CD4-positive, alpha-beta T cell treated with Interleukin-15 for 4 hours (primary cell): Measurements from ENCODE around the gene TLCD1.
"Not testable (repeated sequence)": the region's sequence is repeated elsewhere in the genome, so short reads cannot be mapped to it uniquely, and the experiment has no call there.

Experiments
- DNase-seq: peaks from one replicate; pipeline ENCODE4 v3.0.0-alpha.2; 2020; ENCODE audit warnings: low spot score

Gene TLCD1

GRCh38 chr17:28746611-28747050, 20.6 kb upstream of the TLCD1 start:
- DNase-seq, result no peak

- DNase-seq, result no peak
These were observed 19.9 kb upstream of the TLCD1 start for GRCh38 chr17:28745786-28746411.

DNA sequence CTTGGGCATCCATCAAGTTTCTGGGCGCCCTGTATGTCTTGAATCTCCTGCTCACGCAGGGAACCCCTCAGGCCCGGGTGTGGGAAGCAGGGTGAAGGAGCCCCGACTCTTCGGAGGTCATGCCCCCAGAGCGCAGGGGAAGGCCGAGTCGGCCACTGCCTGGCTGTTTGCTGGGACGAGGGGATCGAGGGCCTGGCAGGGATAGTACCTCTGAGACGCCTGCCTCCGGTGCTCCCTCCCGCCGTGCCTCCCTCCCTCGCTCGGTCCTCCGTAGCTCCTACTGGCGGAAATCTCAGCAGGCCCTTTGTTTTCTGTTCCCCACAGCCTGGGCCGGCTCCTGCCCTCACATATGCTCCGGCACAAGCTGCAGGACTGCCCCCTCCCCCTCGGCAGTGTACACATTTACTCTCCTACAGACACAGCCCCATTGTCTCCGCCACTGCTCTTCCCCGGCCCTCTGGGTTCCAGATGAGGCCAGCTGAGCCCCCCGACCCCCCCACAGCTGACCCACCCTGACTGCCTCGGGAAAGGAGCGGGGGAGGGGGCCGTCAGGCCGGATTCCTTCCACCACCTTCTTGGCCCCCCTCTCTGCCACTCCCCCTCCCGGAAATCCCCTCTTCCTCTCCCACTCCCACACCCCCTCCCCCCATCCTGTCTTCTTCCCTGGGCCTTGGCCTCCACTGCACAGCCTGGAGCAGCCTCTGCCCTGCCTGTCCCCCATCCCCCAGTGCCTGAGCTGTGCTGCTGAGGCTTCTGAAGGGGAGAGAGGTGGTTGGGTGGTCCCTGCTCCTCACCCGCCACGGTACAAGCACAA, 19.1 kb upstream of the TLCD1 start:
- DNase-seq, result no peak

GRCh38 chr17:28744104-28744971, 18.3 kb upstream of the TLCD1 start:
- peak; percentile 53 for DNase-seq

- DNase-seq, result peak; percentile 62
These were observed 17.4 kb upstream of the TLCD1 start, which contains the start of gene TRAF4 for GRCh38 chr17:28743243-28744103. Gene TRAF4 (plus strand): TSS chr17:28744011. CDS start chr17:28744113, 102 bp downstream.

DNA sequence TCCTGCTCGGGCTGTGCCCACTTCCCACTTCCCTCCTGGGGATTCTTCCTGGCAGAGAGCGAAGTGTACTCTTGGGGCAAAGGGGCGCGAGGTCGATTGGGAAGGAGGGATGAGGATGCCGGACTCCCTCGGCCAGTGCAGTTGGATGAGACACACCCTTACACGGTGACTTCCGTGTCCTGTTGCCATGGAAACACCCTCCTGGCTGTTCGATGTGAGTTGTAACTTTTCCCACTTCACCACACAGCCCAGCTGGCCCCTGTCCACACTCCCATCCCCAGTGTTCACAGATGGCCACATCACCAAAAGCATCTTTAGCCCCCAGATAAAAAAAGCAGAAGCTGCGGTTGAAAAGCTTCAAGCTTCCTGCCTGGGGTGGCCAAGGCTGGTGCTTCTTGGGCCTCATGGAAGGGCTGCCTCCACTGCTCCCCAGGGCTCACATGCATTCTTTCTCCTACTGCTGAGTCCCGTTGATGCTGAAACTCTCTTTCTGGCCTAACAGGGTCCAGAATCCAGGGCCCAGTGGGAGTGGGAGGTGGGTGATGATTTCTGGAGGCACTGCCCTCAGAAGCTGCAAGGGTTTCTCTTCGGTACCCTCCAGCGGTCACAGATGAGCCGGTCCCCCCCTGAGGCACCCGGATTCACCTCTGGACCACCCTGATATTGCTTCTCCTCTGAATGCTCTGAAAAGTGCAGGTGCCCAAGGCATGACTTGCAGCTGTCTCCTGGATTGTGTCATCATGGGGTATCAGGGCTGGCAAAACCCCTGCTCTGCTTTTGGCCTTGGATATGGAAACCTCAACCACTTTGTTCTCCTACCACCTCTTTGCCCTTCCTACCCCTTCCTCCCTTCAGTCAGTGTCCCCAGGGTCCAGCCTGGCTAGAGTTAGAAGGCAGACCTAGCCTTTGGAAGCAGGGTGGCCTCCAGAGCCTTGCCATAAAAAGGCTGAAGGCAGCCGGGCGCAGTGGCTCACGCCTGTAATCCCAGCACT, 15.6 kb upstream of the TLCD1 start:
- DNase-seq, result no peak

DNA sequence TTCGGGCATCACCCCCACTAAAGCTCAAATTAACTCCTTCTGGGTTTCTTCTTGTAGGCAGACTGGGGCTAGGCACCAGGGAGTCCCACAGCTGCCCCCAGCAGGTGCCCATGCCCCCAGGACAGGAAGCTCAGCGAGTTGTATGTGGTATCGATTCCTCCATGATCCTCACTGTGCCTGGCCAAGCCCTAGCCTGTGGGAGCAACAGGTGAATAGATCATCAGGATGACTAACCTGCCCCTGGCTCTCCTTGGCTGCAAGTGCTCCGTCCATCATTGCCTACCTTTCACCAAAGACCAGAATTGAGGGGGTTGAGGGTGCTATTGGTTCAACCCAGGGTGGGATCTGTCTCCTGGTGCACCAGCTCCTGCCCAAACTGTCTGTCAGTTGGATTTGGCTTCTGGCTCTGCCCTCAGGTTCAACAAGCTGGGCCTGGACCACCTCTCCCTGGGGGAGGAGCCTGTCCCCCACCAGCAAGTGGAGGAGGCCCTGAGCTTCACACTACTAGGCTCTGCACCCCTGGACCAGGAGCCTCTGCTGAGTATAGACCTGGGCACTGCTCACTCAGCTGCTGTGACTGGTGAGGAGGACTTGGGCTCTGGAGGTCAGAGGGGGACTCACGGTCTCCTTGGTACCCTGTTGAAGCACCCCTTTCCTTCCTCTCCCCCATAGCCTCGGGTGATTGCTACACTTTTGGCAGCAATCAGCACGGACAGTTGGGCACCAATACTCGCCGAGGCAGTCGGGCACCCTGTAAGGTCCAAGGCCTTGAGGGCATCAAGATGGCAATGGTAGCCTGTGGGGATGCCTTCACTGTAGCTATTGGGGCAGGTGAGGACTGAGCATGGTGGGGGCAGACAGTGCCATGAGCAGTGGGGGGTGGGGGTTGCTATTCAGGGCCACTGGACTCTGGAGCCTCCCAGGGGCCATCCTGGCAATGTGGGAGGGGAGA, 14.6 kb upstream of the TLCD1 start:
- no peak for DNase-seq

GRCh38 chr17:28738680-28739384, 12.8 kb upstream of the TLCD1 start:
- DNase-seq, result peak; percentile 45

DNA sequence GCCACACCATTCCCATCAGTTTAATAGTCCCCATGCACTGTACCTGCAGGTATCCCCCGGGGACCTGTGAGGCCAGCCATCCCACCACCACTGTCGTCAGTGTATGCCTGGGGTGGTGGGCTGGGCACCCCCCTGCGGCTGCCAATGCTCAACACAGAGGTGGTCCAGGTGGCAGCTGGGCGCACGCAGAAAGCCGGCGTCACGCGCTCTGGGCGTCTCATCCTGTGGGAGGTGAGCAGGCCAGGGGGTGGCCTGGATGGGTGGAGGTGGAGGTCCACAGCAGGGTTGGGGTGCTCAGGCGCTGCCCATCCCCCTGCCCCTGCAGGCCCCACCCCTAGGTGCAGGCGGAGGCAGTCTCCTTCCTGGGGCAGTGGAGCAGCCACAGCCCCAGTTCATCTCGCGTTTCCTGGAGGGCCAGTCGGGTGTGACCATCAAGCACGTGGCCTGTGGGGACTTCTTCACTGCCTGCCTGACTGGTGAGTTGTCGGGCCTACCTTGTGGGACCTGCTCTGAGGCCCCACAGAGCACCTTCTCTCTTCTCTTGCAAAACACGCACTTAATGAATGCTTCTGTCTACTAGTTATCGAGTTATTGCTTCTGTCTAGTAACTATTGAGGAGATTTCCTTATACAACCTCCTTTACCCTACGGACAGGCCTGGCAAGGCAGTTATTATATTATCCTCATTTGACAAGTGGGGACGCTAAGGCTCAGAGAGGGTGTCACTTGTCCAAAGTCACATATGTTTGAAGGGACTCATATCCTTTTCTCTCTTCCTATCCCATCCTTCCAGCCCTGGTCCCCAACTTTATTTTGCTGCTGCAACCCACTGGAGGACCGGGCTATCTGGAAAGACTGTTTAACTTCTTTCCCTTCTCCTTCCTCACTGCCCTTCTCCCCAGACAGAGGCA, 12.0 kb upstream of the TLCD1 start:
- no peak for DNase-seq

DNA sequence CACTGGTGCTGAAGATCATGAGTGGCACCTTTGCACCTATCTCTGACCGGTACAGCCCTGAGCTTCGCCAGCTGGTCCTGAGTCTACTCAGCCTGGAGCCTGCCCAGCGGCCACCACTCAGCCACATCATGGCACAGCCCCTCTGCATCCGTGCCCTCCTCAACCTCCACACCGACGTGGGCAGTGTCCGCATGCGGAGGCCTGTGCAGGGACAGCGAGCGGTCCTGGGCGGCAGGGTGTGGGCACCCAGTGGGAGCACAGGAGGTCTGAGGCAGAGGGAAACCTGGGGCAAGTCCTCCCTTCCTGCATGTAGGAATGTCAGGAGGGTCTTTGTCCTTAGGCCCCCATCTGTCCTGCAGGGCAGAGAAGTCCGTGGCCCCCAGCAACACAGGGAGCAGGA, 11.3 kb upstream of the TLCD1 start:
- DNase-seq, result no peak

GRCh38 chr17:28735913-28736769, 10.1 kb upstream of the TLCD1 start:
- DNase-seq, result not testable (repeated sequence)

- DNase-seq, result no peak
These were observed 9.2 kb upstream of the TLCD1 start for GRCh38 chr17:28735242-28735722.

DNA sequence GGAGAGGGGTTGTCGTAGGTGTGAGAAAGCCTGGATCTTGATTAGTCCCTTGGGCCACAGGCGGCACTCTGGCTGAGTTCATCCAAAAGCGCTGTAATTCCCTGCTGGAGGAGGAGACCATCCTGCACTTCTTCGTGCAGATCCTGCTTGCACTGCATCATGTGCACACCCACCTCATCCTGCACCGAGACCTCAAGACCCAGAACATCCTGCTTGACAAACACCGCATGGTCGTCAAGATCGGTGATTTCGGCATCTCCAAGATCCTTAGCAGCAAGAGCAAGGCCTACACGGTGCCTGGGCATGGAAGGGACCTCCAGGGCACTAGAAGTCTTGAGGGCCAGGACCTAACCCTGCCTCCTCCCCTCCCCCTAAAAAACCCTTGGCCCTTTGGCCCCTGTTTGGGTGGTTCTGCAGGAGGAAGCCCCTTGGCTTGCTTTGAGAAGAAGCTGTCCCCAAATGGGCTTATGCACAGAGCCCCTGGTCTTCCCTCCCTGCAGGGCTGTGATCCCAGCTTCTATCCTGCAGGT, 8.7 kb upstream of the TLCD1 start:
- no peak for DNase-seq

GRCh38 chr17:28733346-28733745, 7.3 kb upstream of the TLCD1 start:
- no peak for DNase-seq

GRCh38 chr17:28729950-28730330, 3.9 kb upstream of the TLCD1 start:
- no peak for DNase-seq
